Ascending aorta (tissue), 2 donors: ENCODE results near the gene UBE4B. TPM values are rescaled to one million over a fixed set of nuclear protein-coding genes. Genes with fewer than 3 reads are reported as not detected.

Experiments used
- DNase-seq, 2 donors: peaks; one replicate each; pipeline ENCODE4 v3.0.0-alpha.2; 2019; ENCODE audit warnings: low spot score in 2 of 2
- H3K27ac ChIP-seq, 2 donors: fragments of 200-600 bp; sonication (generic); one replicate each; pipeline ENCODE4 v1.5.1; 2016 to 2017; ENCODE audit warnings: mild to moderate bottlenecking in 1 of 2
- H3K27me3 ChIP-seq: fragments of 200-600 bp; sonication (generic); one replicate; pipeline ENCODE4 v1.5.1; 2017
- H3K36me3 ChIP-seq, 2 donors: fragments of 200-600 bp; sonication (generic); one replicate each; pipeline ENCODE4 v1.5.1; 2016
- H3K4me1 ChIP-seq, 2 donors: fragments of 200-600 bp; sonication (generic); one replicate each; pipeline ENCODE4 v1.5.1; 2016 to 2017; ENCODE audit warnings: mild to moderate bottlenecking in 1 of 2
- H3K4me3 ChIP-seq, 2 donors: fragments of 200-600 bp; sonication (generic); one replicate each; pipeline ENCODE4 v1.5.1; 2016 to 2017; ENCODE audit warnings: mild to moderate bottlenecking in 1 of 2
- H3K9me3 ChIP-seq, 2 donors: fragments of 200-600 bp; sonication (generic); one replicate each; pipeline ENCODE4 v1.5.1; 2016
- intact Hi-C: fragments of 100-400 bp; cut with DNase I; formaldehyde crosslinking; loops from one replicate; pipeline ENCODE4 v1.15.1; 2023
- total RNA-seq: library from RNA; depleted of rRNA; stranded (reverse); fragments of >200 nt; gene quantifications from one replicate; pipeline ENCODE4 v1.1.0, GENCODE V29; 2016
- TF ChIP-seq, protein P1 (sequence below), 3 experiments: fragments of 200-600 bp in 2 of 3; fragments of 450-650 bp in 1 of 3; sonication (generic) in 2 of 3; IDR thresholded peaks; one replicate each; pipeline ENCODE4 v1.5.1; 2016 to 2019; ENCODE audit warnings: antibody characterized with exemption in 3 of 3, mild to moderate bottlenecking in 1 of 3, moderate library complexity in 1 of 3

Gene UBE4B
- total RNA-seq, 1 donor from 2014 or later = 35.2 TPM

DNA sequence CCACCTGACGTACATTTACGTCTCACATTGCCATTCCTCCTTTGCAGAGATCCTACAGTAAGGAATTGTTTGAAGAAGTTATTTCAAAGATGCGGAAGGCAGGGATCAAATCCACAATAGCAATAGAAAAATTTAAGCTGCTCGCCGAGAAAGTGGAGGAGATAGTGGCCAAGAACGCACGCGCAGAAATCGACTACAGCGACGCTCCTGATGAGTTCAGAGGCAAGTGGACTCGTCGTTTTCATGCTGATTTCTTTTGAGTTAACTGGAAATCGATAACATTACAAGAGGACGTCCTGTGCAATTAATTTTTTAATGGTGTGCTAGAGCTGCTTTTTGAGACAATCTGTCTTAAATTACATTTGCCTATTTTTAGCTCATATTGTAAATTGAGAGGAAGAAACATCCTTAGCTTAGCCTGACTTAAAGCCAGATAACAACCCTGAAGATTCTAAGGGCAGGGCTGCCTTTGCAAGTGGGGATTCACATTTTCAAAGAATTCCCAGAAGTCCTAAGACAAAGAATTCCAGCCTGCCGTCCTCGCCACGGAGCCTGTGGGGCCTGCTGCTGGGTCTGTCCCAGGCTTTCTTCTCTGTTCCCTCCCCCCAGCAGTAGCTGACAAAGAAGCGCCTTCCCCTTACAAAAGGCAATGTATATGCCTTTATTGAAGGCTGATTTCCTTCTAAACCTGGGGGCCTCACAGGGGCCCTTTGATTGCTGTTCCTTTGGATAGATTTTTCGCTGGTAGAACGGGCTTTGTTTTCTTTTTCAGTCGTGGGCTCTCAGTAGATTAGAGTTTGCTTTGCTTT is 146.0 kb downstream of the UBE4B start:
- no peak for DNase-seq
- intact Hi-C loops = no loop called here
- no peak overlapping the region for H3K4me3 ChIP-seq
- H3K4me1 ChIP-seq = no peaks in the 10 kb centered on the region
- H3K9me3 ChIP-seq = no peaks in the 10 kb centered on the region
- TF ChIP-seq, protein P1, sequence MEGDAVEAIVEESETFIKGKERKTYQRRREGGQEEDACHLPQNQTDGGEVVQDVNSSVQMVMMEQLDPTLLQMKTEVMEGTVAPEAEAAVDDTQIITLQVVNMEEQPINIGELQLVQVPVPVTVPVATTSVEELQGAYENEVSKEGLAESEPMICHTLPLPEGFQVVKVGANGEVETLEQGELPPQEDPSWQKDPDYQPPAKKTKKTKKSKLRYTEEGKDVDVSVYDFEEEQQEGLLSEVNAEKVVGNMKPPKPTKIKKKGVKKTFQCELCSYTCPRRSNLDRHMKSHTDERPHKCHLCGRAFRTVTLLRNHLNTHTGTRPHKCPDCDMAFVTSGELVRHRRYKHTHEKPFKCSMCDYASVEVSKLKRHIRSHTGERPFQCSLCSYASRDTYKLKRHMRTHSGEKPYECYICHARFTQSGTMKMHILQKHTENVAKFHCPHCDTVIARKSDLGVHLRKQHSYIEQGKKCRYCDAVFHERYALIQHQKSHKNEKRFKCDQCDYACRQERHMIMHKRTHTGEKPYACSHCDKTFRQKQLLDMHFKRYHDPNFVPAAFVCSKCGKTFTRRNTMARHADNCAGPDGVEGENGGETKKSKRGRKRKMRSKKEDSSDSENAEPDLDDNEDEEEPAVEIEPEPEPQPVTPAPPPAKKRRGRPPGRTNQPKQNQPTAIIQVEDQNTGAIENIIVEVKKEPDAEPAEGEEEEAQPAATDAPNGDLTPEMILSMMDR (IDR thresholded peaks at IDR 0.05) = no peak
- H3K27me3 ChIP-seq = no peaks in the 10 kb centered on the region
- H3K36me3 ChIP-seq = peaks cover 24 to 34% of the 10 kb centered on the region in 2 donors
- H3K27ac ChIP-seq = no peak overlapping the region

DNA sequence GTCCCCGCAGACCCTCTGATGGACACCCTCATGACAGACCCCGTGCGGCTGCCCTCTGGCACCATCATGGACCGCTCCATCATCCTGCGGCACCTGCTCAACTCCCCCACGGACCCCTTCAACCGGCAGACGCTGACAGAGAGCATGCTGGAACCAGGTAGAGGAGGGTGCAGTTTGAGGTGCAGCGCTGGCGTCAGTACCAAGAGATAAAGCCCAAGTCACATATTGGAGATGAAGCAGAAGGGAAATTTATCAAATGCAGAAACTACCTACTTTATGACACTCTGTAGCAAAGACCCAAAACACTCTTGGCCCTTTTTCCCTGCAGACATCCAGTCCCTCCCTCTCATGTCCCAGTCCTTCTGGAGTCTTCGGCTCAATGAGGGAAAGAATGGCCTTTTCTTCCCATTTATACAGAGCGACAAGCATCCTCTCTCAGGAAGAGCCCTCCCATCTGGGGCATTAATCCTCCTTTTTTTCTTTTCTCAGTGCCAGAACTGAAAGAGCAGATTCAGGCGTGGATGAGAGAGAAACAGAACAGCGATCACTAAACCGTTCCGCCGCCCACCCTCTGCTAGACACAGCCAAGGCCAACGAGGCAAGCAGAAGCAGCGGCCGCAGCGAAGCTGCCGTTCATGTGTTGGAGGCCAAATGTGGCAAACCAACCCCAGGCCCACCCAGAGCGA is 146.8 kb downstream of the UBE4B start:
- intact Hi-C loops = no loop called here
- TF ChIP-seq, protein P1 (IDR thresholded peaks at IDR 0.05) = no peak
- Histone ChIP-seq H3K27me3 (no peaks in the 10 kb centered on the region), H3K9me3 (no peaks in the 10 kb centered on the region), H3K4me1 (no peaks in the 10 kb centered on the region), H3K27ac (no peak overlapping the region), H3K4me3 (no peak overlapping the region), H3K36me3 (peaks cover 24 to 30% of the 10 kb centered on the region in 2 donors)
- DNase-seq = no peak

GRCh38 chr1:10181154-10181553 is 148.4 kb downstream of the UBE4B start:
- Histone ChIP-seq H3K9me3 (no peaks in the 10 kb centered on the region), H3K27ac (no peak overlapping the region), H3K4me1 (no peaks in the 10 kb centered on the region), H3K4me3 (no peak overlapping the region), H3K27me3 (no peaks in the 10 kb centered on the region), H3K36me3 (peaks cover 24 to 27% of the 10 kb centered on the region in 2 donors)
- DNase-seq = no peak
- TF ChIP-seq, protein P1 (IDR thresholded peaks at IDR 0.05) = no peak
- intact Hi-C loops = no loop called here

- Histone ChIP-seq H3K27ac (no peak overlapping the region), H3K4me3 (no peak overlapping the region)
- intact Hi-C loops = no loop called here
Observed at GRCh38 chr1:10185759-10186158, 153.0 kb downstream of the UBE4B start.

DNA sequence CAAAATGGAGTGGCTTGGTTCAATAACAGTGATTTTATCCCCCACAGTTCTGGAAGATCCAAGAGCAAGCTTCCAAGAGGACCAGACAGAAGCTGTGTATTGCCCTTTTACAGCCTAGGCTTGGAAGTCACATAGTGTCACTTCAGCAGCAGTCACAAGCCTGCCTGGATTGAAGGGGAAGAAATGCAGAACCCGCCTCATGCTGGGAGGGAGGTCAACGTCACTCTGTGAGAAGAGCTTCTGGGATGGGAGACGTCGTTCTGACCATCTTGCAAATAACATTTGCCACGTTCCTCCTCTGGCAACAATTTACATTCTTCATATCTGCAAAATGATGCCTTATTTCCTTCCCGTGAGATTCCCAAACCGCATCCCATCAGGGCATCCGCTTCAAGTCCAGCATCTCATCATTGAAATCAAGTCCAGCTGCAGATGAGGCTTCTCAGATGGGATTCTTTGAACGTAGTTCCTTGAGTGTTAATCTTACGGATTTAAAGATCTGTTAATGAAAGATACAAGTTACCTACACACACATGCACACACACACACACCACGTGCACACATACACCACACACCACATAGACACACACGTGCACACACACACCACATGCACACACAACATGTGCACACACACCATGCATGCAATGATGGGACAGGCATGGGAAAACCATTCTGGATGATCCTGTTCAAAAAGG is 153.7 kb downstream of the UBE4B start:
- Histone ChIP-seq H3K4me1 (no peaks in the 10 kb centered on the region), H3K36me3 (peaks cover 4% of the 10 kb centered on the region in 2 donors), H3K27me3 (no peaks in the 10 kb centered on the region), H3K9me3 (no peaks in the 10 kb centered on the region), H3K4me3 (no peak overlapping the region), H3K27ac (no peak overlapping the region)
- TF ChIP-seq, protein P1 (IDR thresholded peaks at IDR 0.05) = no peak
- no peak for DNase-seq
- intact Hi-C loops = no loop called here

More at GRCh38 chr1:10185759-10186158, 153.0 kb downstream of the UBE4B start:
- Histone ChIP-seq H3K4me1 (no peaks in the 10 kb centered on the region), H3K36me3 (peaks cover 7 to 8% of the 10 kb centered on the region in 2 donors), H3K27me3 (no peaks in the 10 kb centered on the region), H3K9me3 (no peaks in the 10 kb centered on the region)
- DNase-seq = no peak
- TF ChIP-seq, protein P1 (IDR thresholded peaks at IDR 0.05) = no peak
